Measurements from ENCODE around the gene PLAGL1.

- no peak for TF ChIP-seq SRF (IDR thresholded peaks at IDR 0.05; ENCODE audit: low read depth, low read length)
- TF ChIP-seq ASH2L (IDR thresholded peaks at IDR 0.05; ENCODE audit: insufficient read length, low read depth, low read length), result no peak
- no peak for TF ChIP-seq ZNF639 (CRISPR knock-in tag; conservative IDR thresholded peaks at IDR 0.05)
- TF ChIP-seq DDIT3 (CRISPR knock-in tag; IDR thresholded peaks at IDR 0.05), result no peak
- TF ChIP-seq POLR2A (IDR thresholded peaks at IDR 0.05; ENCODE audit: insufficient read depth in 1 of 2, low read depth in 2 of 2, low read length in 2 of 2), result no peak
- no peak for TF ChIP-seq ZNF550 (CRISPR knock-in tag; IDR thresholded peaks at IDR 0.05; ENCODE audit: borderline replicate concordance)
- TF ChIP-seq AGO2 (optimal IDR thresholded peaks at IDR 0.05; ENCODE audit: low read depth, low read length), result no peak
Observed at GRCh38 chr6:143982968-143983367, 25.1 kb downstream of the PLAGL1 start.
